ENCODE data around the gene CNGA2. TPM values are rescaled to one million over a fixed set of nuclear protein-coding genes. Genes with fewer than 3 reads are reported as not detected.

The CNGA2 gene
- total RNA-seq, 2 donors from 2014 or later: not detected

GRCh38 chrX:151779258-151779657 lies 44.7 kb downstream of the CNGA2 start:
- Histone ChIP-seq H3K27ac (no peak overlapping the region), H3K9ac (ENCODE audit: low read depth in 2 of 2, low read length in 2 of 2) (no peak overlapping the region), H3K9me3 (no peaks in the 10 kb centered on the region), H3K4me1 (no peaks in the 10 kb centered on the region), H3K4me3 (no peak overlapping the region), H3K27me3 (no peaks in the 10 kb centered on the region), H3K36me3 (no peaks in the 10 kb centered on the region)
- intact Hi-C loops (cut with DNase I): no loop called here
- DNase-seq: no peak
- TF ChIP-seq, protein P1, sequence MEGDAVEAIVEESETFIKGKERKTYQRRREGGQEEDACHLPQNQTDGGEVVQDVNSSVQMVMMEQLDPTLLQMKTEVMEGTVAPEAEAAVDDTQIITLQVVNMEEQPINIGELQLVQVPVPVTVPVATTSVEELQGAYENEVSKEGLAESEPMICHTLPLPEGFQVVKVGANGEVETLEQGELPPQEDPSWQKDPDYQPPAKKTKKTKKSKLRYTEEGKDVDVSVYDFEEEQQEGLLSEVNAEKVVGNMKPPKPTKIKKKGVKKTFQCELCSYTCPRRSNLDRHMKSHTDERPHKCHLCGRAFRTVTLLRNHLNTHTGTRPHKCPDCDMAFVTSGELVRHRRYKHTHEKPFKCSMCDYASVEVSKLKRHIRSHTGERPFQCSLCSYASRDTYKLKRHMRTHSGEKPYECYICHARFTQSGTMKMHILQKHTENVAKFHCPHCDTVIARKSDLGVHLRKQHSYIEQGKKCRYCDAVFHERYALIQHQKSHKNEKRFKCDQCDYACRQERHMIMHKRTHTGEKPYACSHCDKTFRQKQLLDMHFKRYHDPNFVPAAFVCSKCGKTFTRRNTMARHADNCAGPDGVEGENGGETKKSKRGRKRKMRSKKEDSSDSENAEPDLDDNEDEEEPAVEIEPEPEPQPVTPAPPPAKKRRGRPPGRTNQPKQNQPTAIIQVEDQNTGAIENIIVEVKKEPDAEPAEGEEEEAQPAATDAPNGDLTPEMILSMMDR (IDR thresholded peaks at IDR 0.05): no peak

DNA sequence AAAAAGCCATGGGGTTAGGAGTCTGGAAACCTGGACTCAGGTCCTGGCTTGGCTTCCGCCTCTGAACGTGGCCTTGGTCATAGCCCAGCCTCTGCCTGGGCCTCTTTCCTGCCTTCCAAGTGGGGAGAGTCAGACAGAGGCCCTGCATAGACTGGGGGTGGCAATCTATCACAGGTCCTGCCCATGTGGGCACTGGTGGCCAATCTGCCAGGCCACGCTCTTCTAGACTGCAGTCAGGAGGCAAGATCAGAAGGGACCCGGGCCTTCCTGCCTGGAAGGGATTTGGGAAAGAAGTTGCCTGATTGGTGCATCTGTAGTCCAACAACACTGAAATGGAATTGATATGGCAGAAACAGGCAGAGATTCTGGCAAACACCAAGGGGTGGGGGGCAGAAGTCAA lies 46.1 kb downstream of the CNGA2 start:
- intact Hi-C loops (cut with DNase I): no loop called here
- H3K27me3 ChIP-seq: no peaks in the 10 kb centered on the region
- H3K4me3 ChIP-seq: no peak overlapping the region
- TF ChIP-seq, protein P1 (IDR thresholded peaks at IDR 0.05): no peak
- H3K27ac ChIP-seq: no peak overlapping the region
- no peak overlapping the region for H3K9ac ChIP-seq (ENCODE audit: low read depth in 2 of 2, low read length in 2 of 2)
- H3K36me3 ChIP-seq: no peaks in the 10 kb centered on the region
- H3K9me3 ChIP-seq: no peaks in the 10 kb centered on the region
- no peaks in the 10 kb centered on the region for H3K4me1 ChIP-seq
- DNase-seq: no peak

GRCh38 chrX:151789179-151789800 lies 54.7 kb downstream of the CNGA2 start:
- DNase-seq: peak; percentile 25
- Histone ChIP-seq H3K27ac (no peak overlapping the region), H3K9ac (ENCODE audit: low read depth in 2 of 2, low read length in 2 of 2) (no peak overlapping the region), H3K27me3 (no peaks in the 10 kb centered on the region), H3K36me3 (no peaks in the 10 kb centered on the region), H3K9me3 (no peaks in the 10 kb centered on the region), H3K4me1 (no peaks in the 10 kb centered on the region), H3K4me3 (no peak overlapping the region)
- TF ChIP-seq, protein P1 (IDR thresholded peaks at IDR 0.05): no peak
- intact Hi-C loops (cut with DNase I): no loop called here

DNA sequence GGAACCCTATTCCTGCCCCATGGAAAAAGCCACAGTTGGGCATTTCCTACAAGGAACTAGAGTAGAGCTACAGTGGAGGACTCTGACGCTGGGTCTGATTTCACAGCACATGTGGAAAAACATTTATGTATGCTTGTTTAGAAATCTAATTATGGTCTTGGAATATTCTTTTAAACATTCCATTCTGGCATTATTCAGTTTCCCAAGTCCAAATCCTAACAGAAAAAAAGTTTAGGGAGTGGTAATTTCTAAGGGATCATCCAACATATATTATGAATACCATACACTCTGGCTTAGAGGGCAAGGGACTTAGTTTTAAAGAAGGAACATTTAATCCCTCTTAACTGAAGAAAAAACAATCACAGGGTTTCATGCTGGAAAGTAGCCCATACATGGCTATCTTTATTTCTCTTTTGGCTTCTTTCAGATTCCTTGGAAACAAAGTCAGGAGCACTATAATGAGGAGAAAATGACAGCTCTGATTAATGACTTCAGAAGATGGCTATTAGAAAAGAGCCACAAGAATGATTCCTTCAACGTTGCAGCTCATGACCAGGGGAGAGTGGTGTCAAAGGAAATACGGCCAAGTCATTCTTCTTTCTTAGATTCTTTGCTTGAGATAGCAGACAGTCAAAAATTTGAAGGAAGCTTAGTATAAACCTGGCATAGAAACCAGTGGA lies 56.1 kb downstream of the CNGA2 start:
- Histone ChIP-seq H3K27me3 (no peaks in the 10 kb centered on the region), H3K27ac (no peak overlapping the region), H3K9me3 (no peaks in the 10 kb centered on the region), H3K4me1 (no peaks in the 10 kb centered on the region), H3K9ac (ENCODE audit: low read depth in 2 of 2, low read length in 2 of 2) (no peak overlapping the region), H3K4me3 (no peak overlapping the region), H3K36me3 (no peaks in the 10 kb centered on the region)
- TF ChIP-seq, protein P1 (IDR thresholded peaks at IDR 0.05): no peak
- intact Hi-C loops (cut with DNase I): no loop called here
- no peak for DNase-seq

DNA sequence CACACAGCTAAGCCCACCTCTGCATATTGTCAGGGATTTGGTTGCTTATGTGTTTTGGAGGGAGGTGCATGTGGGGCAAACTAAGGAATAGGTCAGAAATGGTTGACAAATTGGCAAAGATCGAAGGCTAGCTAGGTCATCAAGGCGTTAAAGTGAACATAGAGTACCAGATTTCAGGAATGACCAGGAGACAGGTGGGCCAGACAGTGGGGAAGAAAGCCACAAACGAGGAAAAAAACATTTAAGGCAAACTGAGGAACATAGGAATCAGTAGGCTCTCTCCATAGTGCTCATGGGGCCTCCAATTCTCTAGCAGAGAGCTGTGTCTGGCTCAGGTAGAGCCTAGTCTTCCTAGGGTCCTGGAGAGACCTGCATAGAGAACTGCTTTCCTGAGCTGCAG lies 57.4 kb downstream of the CNGA2 start:
- DNase-seq: no peak
- H3K9me3 ChIP-seq: no peaks in the 10 kb centered on the region
- TF ChIP-seq, protein P1 (IDR thresholded peaks at IDR 0.05): no peak

More for the DNA sequence above, 57.4 kb downstream of the CNGA2 start:
- Histone ChIP-seq H3K36me3 (no peaks in the 10 kb centered on the region), H3K27ac (no peak overlapping the region), H3K4me3 (no peak overlapping the region), H3K4me1 (no peaks in the 10 kb centered on the region), H3K9ac (ENCODE audit: low read depth in 2 of 2, low read length in 2 of 2) (no peak overlapping the region), H3K27me3 (no peaks in the 10 kb centered on the region)
- intact Hi-C loops (cut with DNase I): no loop called here
